ENCODE measurements around the gene REPS1. TPM values are rescaled to one million over a fixed set of nuclear protein-coding genes. Genes with fewer than 3 reads are reported as not detected.
A peak's percentile ranks its signal among the peaks of the same experiment; 100 is the strongest.
"Not testable (repeated sequence)": the region's sequence is repeated elsewhere in the genome, so short reads cannot be mapped to it uniquely, and the experiment has no call there.

REPS1 gene
- total RNA-seq, 1 experiment from 2014 or later, result 74.4 TPM

DNA sequence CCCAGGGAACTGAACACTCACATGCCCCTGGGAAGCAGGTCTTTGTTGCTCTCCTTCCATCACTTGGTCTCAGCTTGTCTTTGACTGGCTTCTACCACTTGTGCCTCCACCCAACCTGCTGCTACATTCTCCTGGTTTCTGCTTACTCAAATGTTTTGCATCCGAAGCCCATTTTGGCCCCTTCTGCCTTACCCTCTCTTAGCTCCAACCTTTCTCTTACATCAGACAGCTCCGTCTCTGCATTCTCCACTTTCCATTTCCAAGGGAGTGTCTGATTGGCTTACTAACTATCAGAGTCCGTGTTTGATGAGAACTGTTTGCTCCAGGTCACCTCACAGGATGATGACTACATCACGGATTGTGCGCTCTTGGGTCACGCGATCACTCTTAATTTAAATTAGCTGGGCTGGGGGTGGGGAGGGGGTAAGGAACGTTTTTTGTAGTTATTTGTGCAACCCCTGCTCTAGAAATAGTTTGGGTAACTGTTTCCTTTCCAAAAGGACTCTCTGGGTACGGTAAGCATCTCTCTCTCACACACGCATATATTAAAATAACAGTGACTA is 39.6 kb upstream of the REPS1 start:
- no peak overlapping the region for H2BK20ac ChIP-seq (ENCODE audit: low read depth, low read length, poor library complexity, severe bottlenecking)
- H3K27me3 ChIP-seq (ENCODE audit: insufficient read depth, low read length), result no peaks in the 10 kb centered on the region
- no peak overlapping the region for H2BK5ac ChIP-seq (ENCODE audit: insufficient read length, low read length)
- Mint-ChIP-seq H3K9me3 (no peaks in the 10 kb centered on the region), H3K36me3 (ENCODE audit: insufficient read depth in 1 of 3, low read depth in 3 of 3) (no peaks in the 10 kb centered on the region), H3K27me3 (ENCODE audit: low read depth) (no peaks in the 10 kb centered on the region), H3K4me3 (no peak overlapping the region; a peak in 2 of 5 replicates), H3K27ac (peak overlapping the region; percentile 7 to 90 (median 84)), H3K4me1 (peaks cover 26 to 27% of the 10 kb centered on the region in 2 experiments)
- no peaks in the 10 kb centered on the region for H3K79me1 ChIP-seq (ENCODE audit: insufficient read depth, low read depth, low read length, poor library complexity, severe bottlenecking)
- no peak overlapping the region for H2AK5ac ChIP-seq (ENCODE audit: insufficient read length, low read length)
- no peaks in the 10 kb centered on the region for H3K9me3 ChIP-seq (ENCODE audit: control insufficient read depth, low read depth, low read length)
- H4K91ac ChIP-seq (ENCODE audit: insufficient read length, low read depth, low read length), result no peak overlapping the region
- no peak overlapping the region for H4K8ac ChIP-seq (replicated peaks; ENCODE audit: insufficient read length, low read depth, low read length)
- H3K23me2 ChIP-seq (ENCODE audit: insufficient read length, low read depth, low read length, poor library complexity, severe bottlenecking), result peaks cover 15% of the 10 kb centered on the region
- peaks cover 21% of the 10 kb centered on the region for H3K79me2 ChIP-seq (ENCODE audit: insufficient read depth, low read length)
- peak overlapping the region; percentile 49 for H3K18ac ChIP-seq (ENCODE audit: insufficient read length, low read depth, low read length)
- H2BK12ac ChIP-seq (ENCODE audit: insufficient read length, low read depth, low read length), result no peak overlapping the region
- H3K9ac ChIP-seq (ENCODE audit: extremely low read depth, insufficient read length, low read length), result peak overlapping the region; percentile 87
- H4K20me1 ChIP-seq (ENCODE audit: control insufficient read depth, insufficient read depth, insufficient read length), result peaks cover 2% of the 10 kb centered on the region
- peak overlapping the region; percentile 41 for H4K5ac ChIP-seq (ENCODE audit: insufficient read length, low read depth, low read length)
- H3K23ac ChIP-seq (ENCODE audit: insufficient read length, low read depth, low read length), result no peak overlapping the region
- no peak overlapping the region; the same call in 1 of the 2 replicates for H3K4ac ChIP-seq (ENCODE audit: low read depth, low read length)
- DNase-seq, result peak; percentile 60
- peaks cover 4% of the 10 kb centered on the region; the same call in 1 of the 2 replicates for H3K4me1 ChIP-seq (ENCODE audit: insufficient read depth, low read length)
- no peak overlapping the region for H2BK120ac ChIP-seq (ENCODE audit: low read depth, low read length, poor library complexity, severe bottlenecking)
- peak overlapping the region; percentile 18 for H3K27ac ChIP-seq (ENCODE audit: insufficient read length, low read depth, low read length)
- H2BK15ac ChIP-seq (ENCODE audit: low read depth, low read length), result no peak overlapping the region
- no CpG with 5 or more reads among the region's 10 CpGs for WGBS (ENCODE audit: extremely low coverage, insufficient read length, low lambda C conversion rate)
- peak overlapping the region; percentile 11 for H2AFZ ChIP-seq (ENCODE audit: low read length)
- H3K4me2 ChIP-seq (ENCODE audit: insufficient read depth, insufficient read length, low read length), result peak overlapping the region; percentile 78
- H3K14ac ChIP-seq (ENCODE audit: insufficient read depth, low read length), result peak overlapping the region; percentile 70; the same call in 1 of the 2 replicates
- TF ChIP-seq, protein P1, sequence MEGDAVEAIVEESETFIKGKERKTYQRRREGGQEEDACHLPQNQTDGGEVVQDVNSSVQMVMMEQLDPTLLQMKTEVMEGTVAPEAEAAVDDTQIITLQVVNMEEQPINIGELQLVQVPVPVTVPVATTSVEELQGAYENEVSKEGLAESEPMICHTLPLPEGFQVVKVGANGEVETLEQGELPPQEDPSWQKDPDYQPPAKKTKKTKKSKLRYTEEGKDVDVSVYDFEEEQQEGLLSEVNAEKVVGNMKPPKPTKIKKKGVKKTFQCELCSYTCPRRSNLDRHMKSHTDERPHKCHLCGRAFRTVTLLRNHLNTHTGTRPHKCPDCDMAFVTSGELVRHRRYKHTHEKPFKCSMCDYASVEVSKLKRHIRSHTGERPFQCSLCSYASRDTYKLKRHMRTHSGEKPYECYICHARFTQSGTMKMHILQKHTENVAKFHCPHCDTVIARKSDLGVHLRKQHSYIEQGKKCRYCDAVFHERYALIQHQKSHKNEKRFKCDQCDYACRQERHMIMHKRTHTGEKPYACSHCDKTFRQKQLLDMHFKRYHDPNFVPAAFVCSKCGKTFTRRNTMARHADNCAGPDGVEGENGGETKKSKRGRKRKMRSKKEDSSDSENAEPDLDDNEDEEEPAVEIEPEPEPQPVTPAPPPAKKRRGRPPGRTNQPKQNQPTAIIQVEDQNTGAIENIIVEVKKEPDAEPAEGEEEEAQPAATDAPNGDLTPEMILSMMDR (conservative IDR thresholded peaks at IDR 0.05), result no peak
- no peak overlapping the region for H3K56ac ChIP-seq (ENCODE audit: insufficient read length, low read depth, low read length)
- H3T11ph ChIP-seq (ENCODE audit: low read length), result no peak overlapping the region

DNA sequence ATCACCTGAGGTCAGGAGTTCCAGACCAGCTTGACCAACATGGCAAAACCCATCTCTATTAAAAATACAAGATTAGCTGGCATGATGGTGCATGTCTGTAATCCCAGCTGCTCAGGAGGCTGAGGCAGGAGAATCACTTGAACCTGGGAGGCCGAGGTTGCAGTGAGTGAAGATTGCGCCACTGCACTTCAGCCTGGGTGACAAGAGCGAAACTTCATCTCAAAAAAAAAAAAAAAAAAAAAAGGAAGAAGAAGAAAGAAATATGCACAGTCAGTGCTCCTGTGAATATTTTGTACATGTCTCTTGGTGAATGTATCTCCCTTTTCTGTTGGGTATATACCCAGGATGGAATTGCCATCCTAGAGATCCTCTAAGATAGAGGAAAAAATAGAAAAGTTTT is 37.4 kb upstream of the REPS1 start:
- not testable (repeated sequence) for H3K27me3 ChIP-seq (ENCODE audit: insufficient read depth, low read length); H2BK120ac ChIP-seq (ENCODE audit: low read depth, low read length, poor library complexity, severe bottlenecking); H3K4me1 ChIP-seq (ENCODE audit: insufficient read depth, low read length); H3K9me3 ChIP-seq (ENCODE audit: control insufficient read depth, low read depth, low read length); H3K4ac ChIP-seq (ENCODE audit: low read depth, low read length); H3K27ac ChIP-seq (ENCODE audit: insufficient read length, low read depth, low read length); H3K27me3 Mint-ChIP-seq (ENCODE audit: low read depth); H3K56ac ChIP-seq (ENCODE audit: insufficient read length, low read depth, low read length); H3K79me2 ChIP-seq (ENCODE audit: insufficient read depth, low read length); H2AK5ac ChIP-seq (ENCODE audit: insufficient read length, low read length); H3K36me3 Mint-ChIP-seq (ENCODE audit: insufficient read depth in 1 of 3, low read depth in 3 of 3); H2BK20ac ChIP-seq (ENCODE audit: low read depth, low read length, poor library complexity, severe bottlenecking); H2AFZ ChIP-seq (ENCODE audit: low read length); H3K23ac ChIP-seq (ENCODE audit: insufficient read length, low read depth, low read length); H4K91ac ChIP-seq (ENCODE audit: insufficient read length, low read depth, low read length); H3K79me1 ChIP-seq (ENCODE audit: insufficient read depth, low read depth, low read length, poor library complexity, severe bottlenecking); H4K20me1 ChIP-seq (ENCODE audit: control insufficient read depth, insufficient read depth, insufficient read length); H3K27ac Mint-ChIP-seq; H2BK15ac ChIP-seq (ENCODE audit: low read depth, low read length); H4K5ac ChIP-seq (ENCODE audit: insufficient read length, low read depth, low read length); H3K4me2 ChIP-seq (ENCODE audit: insufficient read depth, insufficient read length, low read length); DNase-seq; H2BK5ac ChIP-seq (ENCODE audit: insufficient read length, low read length); H3K4me3 Mint-ChIP-seq; H3K14ac ChIP-seq (ENCODE audit: insufficient read depth, low read length); H3T11ph ChIP-seq (ENCODE audit: low read length); H3K9me3 Mint-ChIP-seq; H3K9ac ChIP-seq (ENCODE audit: extremely low read depth, insufficient read length, low read length); H4K8ac ChIP-seq (replicated peaks; ENCODE audit: insufficient read length, low read depth, low read length); H2BK12ac ChIP-seq (ENCODE audit: insufficient read length, low read depth, low read length); H3K18ac ChIP-seq (ENCODE audit: insufficient read length, low read depth, low read length)
- H3K23me2 ChIP-seq (ENCODE audit: insufficient read length, low read depth, low read length, poor library complexity, severe bottlenecking), result peaks cover 15% of the 10 kb centered on the region
- H3K4me1 Mint-ChIP-seq, result peaks cover 23% of the 10 kb centered on the region in 2 experiments
- no CpG with 5 or more reads among the region's 3 CpGs for WGBS (ENCODE audit: extremely low coverage, insufficient read length, low lambda C conversion rate)
